Ectodermal cell (in vitro differentiated cells): Measurements from ENCODE around the gene ANKFY1.

Experiments used
- H3K27ac ChIP-seq: 2 replicates; pipeline ENCODE4 v1.7.0; 2013; ENCODE audit warnings: mild to moderate bottlenecking, low read depth, low read length; ENCODE audit not compliant: insufficient read depth, poor library complexity, severe bottlenecking
- H3K27me3 ChIP-seq: 2 replicates; pipeline ENCODE4 v1.7.0; 2013; ENCODE audit warnings: mild to moderate bottlenecking, low read length; ENCODE audit not compliant: insufficient read depth, control insufficient read depth, poor library complexity, severe bottlenecking
- H3K36me3 ChIP-seq: one replicate; pipeline ENCODE4 v1.7.0; 2013; ENCODE audit warnings: low read length; ENCODE audit not compliant: control insufficient read depth, insufficient read depth
- H3K4me1 ChIP-seq: one replicate; pipeline ENCODE4 v1.7.0; 2013; ENCODE audit warnings: low read length; ENCODE audit not compliant: control insufficient read depth, insufficient read depth
- H3K4me3 ChIP-seq: 2 replicates; pipeline ENCODE4 v1.7.0; 2013; ENCODE audit warnings: low read depth, low read length, control low read depth; ENCODE audit not compliant: insufficient read depth
- H3K9me3 ChIP-seq: 2 replicates; pipeline ENCODE4 v1.7.0; 2013; ENCODE audit warnings: mild to moderate bottlenecking, low read length, moderate library complexity; ENCODE audit not compliant: control insufficient read depth
- WGBS, 2 experiments: methylation state at CpG; one replicate each; pipeline ENCODE4 v1.1.7; 2013; ENCODE audit warnings: missing lambda C conversion rate in 2 of 2; 5-methylcytosine and 5-hydroxymethylcytosine counted together

ANKFY1 gene

GRCh38 chr17:4220655-4221054 lies 43.1 kb downstream of the ANKFY1 start:
- Histone ChIP-seq H3K4me3 (no peak overlapping the region), H3K27ac (no peak overlapping the region), H3K9me3 (no peaks in the 10 kb centered on the region), H3K4me1 (no peaks in the 10 kb centered on the region), H3K27me3 (no peaks in the 10 kb centered on the region), H3K36me3 (peaks cover 7% of the 10 kb centered on the region)
- 87 to 92% methylated on average over 7 of the region's 7 CpGs for WGBS, 2 experiments

GRCh38 chr17:4219241-4219640 lies 44.5 kb downstream of the ANKFY1 start:
- Histone ChIP-seq H3K4me1 (no peaks in the 10 kb centered on the region), H3K4me3 (no peak overlapping the region), H3K9me3 (no peaks in the 10 kb centered on the region), H3K27me3 (no peaks in the 10 kb centered on the region), H3K27ac (no peak overlapping the region), H3K36me3 (peaks cover 7% of the 10 kb centered on the region)
- 95 to 98% methylated on average over 3 of the region's 3 CpGs for WGBS, 2 experiments

GRCh38 chr17:4215882-4216570 lies 47.8 kb downstream of the ANKFY1 start:
- H3K9me3 ChIP-seq, result no peaks in the 10 kb centered on the region
- no peak overlapping the region for H3K4me3 ChIP-seq
- H3K4me1 ChIP-seq, result no peaks in the 10 kb centered on the region
- H3K36me3 ChIP-seq, result no peaks in the 10 kb centered on the region
- no peak overlapping the region for H3K27ac ChIP-seq
- WGBS, 2 experiments, result 91 to 95% methylated on average over 6 of the region's 6 CpGs
- H3K27me3 ChIP-seq, result no peaks in the 10 kb centered on the region

GRCh38 chr17:4214157-4214556 lies 49.6 kb downstream of the ANKFY1 start:
- no peak overlapping the region for H3K4me3 ChIP-seq
- H3K27ac ChIP-seq, result no peak overlapping the region
- no peaks in the 10 kb centered on the region for H3K27me3 ChIP-seq
- H3K9me3 ChIP-seq, result no peaks in the 10 kb centered on the region
- 91 to 98% methylated on average over 3 to 6 of the region's 6 CpGs for WGBS, 2 experiments
- H3K4me1 ChIP-seq, result no peaks in the 10 kb centered on the region
- no peaks in the 10 kb centered on the region for H3K36me3 ChIP-seq

- Histone ChIP-seq H3K4me3 (no peak overlapping the region), H3K9me3 (no peaks in the 10 kb centered on the region), H3K27ac (no peak overlapping the region), H3K4me1 (no peaks in the 10 kb centered on the region), H3K36me3 (peaks cover 18% of the 10 kb centered on the region), H3K27me3 (no peaks in the 10 kb centered on the region)
- WGBS, 2 experiments, result 95 to 98% methylated on average over 7 of the region's 7 CpGs
Measured at GRCh38 chr17:4209611-4210010, 54.2 kb downstream of the ANKFY1 start.

GRCh38 chr17:4208238-4208637 lies 55.5 kb downstream of the ANKFY1 start:
- Histone ChIP-seq H3K4me3 (no peak overlapping the region), H3K9me3 (no peaks in the 10 kb centered on the region), H3K4me1 (no peaks in the 10 kb centered on the region), H3K27ac (no peak overlapping the region), H3K27me3 (no peaks in the 10 kb centered on the region), H3K36me3 (peaks cover 18% of the 10 kb centered on the region)
- WGBS, 2 experiments, result 72 to 74% methylated on average over 4 of the region's 4 CpGs

- H3K4me3 ChIP-seq, result no peak overlapping the region
- no peaks in the 10 kb centered on the region for H3K4me1 ChIP-seq
- peaks cover 18% of the 10 kb centered on the region for H3K36me3 ChIP-seq
- H3K27me3 ChIP-seq, result no peaks in the 10 kb centered on the region
- no peak overlapping the region for H3K27ac ChIP-seq
- WGBS, 2 experiments, result 89 to 95% methylated on average over 10 of the region's 10 CpGs
- H3K9me3 ChIP-seq, result no peaks in the 10 kb centered on the region
Measured at GRCh38 chr17:4206962-4207361, 56.8 kb downstream of the ANKFY1 start.

- Histone ChIP-seq H3K9me3 (no peaks in the 10 kb centered on the region), H3K36me3 (peaks cover 18% of the 10 kb centered on the region), H3K4me1 (no peaks in the 10 kb centered on the region), H3K4me3 (no peak overlapping the region), H3K27me3 (no peaks in the 10 kb centered on the region), H3K27ac (no peak overlapping the region)
- 72 to 96% methylated on average over 3 to 4 of the region's 4 CpGs for WGBS, 2 experiments
Measured at GRCh38 chr17:4205917-4206316, 57.9 kb downstream of the ANKFY1 start.

GRCh38 chr17:4204710-4205173 lies 59.0 kb downstream of the ANKFY1 start:
- Histone ChIP-seq H3K27ac (no peak overlapping the region), H3K27me3 (no peaks in the 10 kb centered on the region), H3K36me3 (peaks cover 18% of the 10 kb centered on the region)

GRCh38 chr17:4204190-4204589 lies 59.6 kb downstream of the ANKFY1 start:
- Histone ChIP-seq H3K27ac (no peak overlapping the region), H3K4me3 (no peak overlapping the region), H3K9me3 (no peaks in the 10 kb centered on the region), H3K4me1 (no peaks in the 10 kb centered on the region), H3K36me3 (peaks cover 18% of the 10 kb centered on the region), H3K27me3 (no peaks in the 10 kb centered on the region)
- WGBS, 2 experiments, result 95% methylated on average over 6 of the region's 6 CpGs

More at GRCh38 chr17:4204710-4205173, 59.0 kb downstream of the ANKFY1 start:
- Histone ChIP-seq H3K9me3 (no peaks in the 10 kb centered on the region), H3K4me3 (no peak overlapping the region), H3K4me1 (no peaks in the 10 kb centered on the region)
- WGBS, 2 experiments, result 96 to 97% methylated on average over 6 of the region's 6 CpGs
